Left lung (tissue), 10 donors: ENCODE data around the gene OSBPL2. TPM values are rescaled to one million over a fixed set of nuclear protein-coding genes. Genes with fewer than 3 reads are reported as not detected.

Source experiments
- ATAC-seq: fragments of 200-7000 bp; cut with Tn5 transposase; one replicate; pipeline ENCODE4 v1.9.1; 2020; ENCODE audit warnings: moderate library complexity
- DNase-seq, 4 donors: peaks; one replicate each; pipeline ENCODE4 v3.0.0-alpha.2; 2013 to 2020
- H3K27ac ChIP-seq, 2 donors: fragments of 200-600 bp; sonication (generic) in 1 of 2; one replicate each; pipeline versions ENCODE4 v1.5.0 to v1.8.0; 2020 to 2021
- H3K27me3 ChIP-seq, 2 donors: fragments of 200-600 bp; sonication (generic) in 1 of 2; one replicate each; pipeline versions ENCODE4 v1.5.0 to v1.8.0; 2020 to 2021
- H3K36me3 ChIP-seq, 2 donors: fragments of 200-600 bp; sonication (generic) in 1 of 2; one replicate each; pipeline versions ENCODE4 v1.5.0 to v1.8.0; 2020 to 2021
- H3K4me1 ChIP-seq, 2 donors: fragments of 200-600 bp; one replicate each; pipeline ENCODE4 v1.8.0; 2021
- H3K4me3 ChIP-seq, 2 donors: fragments of 200-600 bp; sonication (generic) in 1 of 2; one replicate each; pipeline versions ENCODE4 v1.5.0 to v1.8.0; 2020 to 2021; ENCODE audit warnings: mild to moderate bottlenecking in 1 of 2
- H3K9me3 ChIP-seq, 2 donors: fragments of 200-600 bp; sonication (generic) in 1 of 2; one replicate each; pipeline versions ENCODE4 v1.5.0 to v1.8.0; 2020 to 2021
- CTCF ChIP-seq, 2 donors: fragments of 200-600 bp; sonication (generic) in 1 of 2; IDR thresholded peaks; one replicate each; pipeline versions ENCODE4 v1.5.0 to v1.8.0; 2021; ENCODE audit warnings: antibody characterized with exemption in 2 of 2
- intact Hi-C, 2 donors: fragments of 100-400 bp; cut with DNase I; formaldehyde crosslinking; loops; one replicate each; pipeline versions ENCODE4 v1.11.2 to v1.14.2; 2022
- polyA plus RNA-seq, 6 donors: library from polyadenylated mRNA; unstranded; fragments of 120-200 nt; gene quantifications; one replicate each; pipeline ENCODE4 v1.2.1, GENCODE V29; 2013; ENCODE audit not compliant: insufficient read length in 6 of 6
- total RNA-seq, 2 donors: library from RNA; stranded (reverse); fragmentation: NEBNext Ultra II Directional; extraction: Animal tissue kit (Norgen Biotek cat#: 25700); gene quantifications; one replicate each; pipeline ENCODE4 v1.2.1, GENCODE V29; 2021
- donor health status: DM: no; HTN: yes; CAD: no.
- donor health status: DM: no; HTN: no; CAD: no.

Gene OSBPL2
- total and polyA plus RNA-seq, 8 donors, result 25.6 to 47.3 (median 32.4) TPM

- no peak for ATAC-seq
- Histone ChIP-seq H3K27me3 (no peaks in the 10 kb centered on the region), H3K27ac (no peak overlapping the region), H3K36me3 (peaks cover 0 to 95% of the 10 kb centered on the region in 2 donors), H3K4me1 (no peaks in the 10 kb centered on the region), H3K9me3 (no peaks in the 10 kb centered on the region), H3K4me3 (no peak overlapping the region)
- intact Hi-C loops, result no loop called here
- TF ChIP-seq CTCF (IDR thresholded peaks at IDR 0.05), result no peak
- DNase-seq, result no peak
Measured at GRCh38 chr20:62287129-62287528, 48.8 kb downstream of the OSBPL2 start.

- no peak for DNase-seq
- no peaks in the 10 kb centered on the region for H3K27me3 ChIP-seq
- TF ChIP-seq CTCF (IDR thresholded peaks at IDR 0.05), result no peak
- no peaks in the 10 kb centered on the region for H3K4me1 ChIP-seq
- peak; percentile 21 for ATAC-seq
- H3K27ac ChIP-seq, result no peak overlapping the region
- H3K9me3 ChIP-seq, result no peaks in the 10 kb centered on the region
- no peak overlapping the region for H3K4me3 ChIP-seq
- H3K36me3 ChIP-seq, result peaks cover 0 to 95% of the 10 kb centered on the region in 2 donors
- intact Hi-C loops, result no loop called here
Measured at GRCh38 chr20:62287759-62288534, 49.6 kb downstream of the OSBPL2 start.

- Histone ChIP-seq H3K36me3 (peaks cover 0 to 95% of the 10 kb centered on the region in 2 donors), H3K9me3 (no peaks in the 10 kb centered on the region), H3K4me3 (no peak overlapping the region), H3K27me3 (no peaks in the 10 kb centered on the region), H3K4me1 (no peaks in the 10 kb centered on the region), H3K27ac (no peak overlapping the region)
- intact Hi-C loops, result no loop called here
- TF ChIP-seq CTCF (IDR thresholded peaks at IDR 0.05), result no peak
- ATAC-seq (no peak), DNase-seq (no peak)
Measured at GRCh38 chr20:62288535-62289105, 50.3 kb downstream of the OSBPL2 start.

- no peak for DNase-seq
- Histone ChIP-seq H3K4me1 (no peaks in the 10 kb centered on the region), H3K27ac (no peak overlapping the region), H3K4me3 (no peak overlapping the region), H3K36me3 (peaks cover 0 to 95% of the 10 kb centered on the region in 2 donors), H3K27me3 (no peaks in the 10 kb centered on the region), H3K9me3 (no peaks in the 10 kb centered on the region)
- ATAC-seq, result no peak
- no peak for TF ChIP-seq CTCF (IDR thresholded peaks at IDR 0.05)
- intact Hi-C loops, result no loop called here
Measured at GRCh38 chr20:62289131-62289530, 50.8 kb downstream of the OSBPL2 start.

- DNase-seq (no peak), ATAC-seq (no peak)
- intact Hi-C loops, result no loop called here
- no peaks in the 10 kb centered on the region for H3K9me3 ChIP-seq
- H3K36me3 ChIP-seq, result peaks cover 0 to 95% of the 10 kb centered on the region in 2 donors
- no peak overlapping the region for H3K27ac ChIP-seq
- no peak overlapping the region for H3K4me3 ChIP-seq
- H3K27me3 ChIP-seq, result no peaks in the 10 kb centered on the region
- no peak for TF ChIP-seq CTCF (IDR thresholded peaks at IDR 0.05)
- no peaks in the 10 kb centered on the region for H3K4me1 ChIP-seq
Measured at GRCh38 chr20:62289898-62290297, 51.6 kb downstream of the OSBPL2 start.
